Measurements from ENCODE around the gene IMMP2L.

GRCh38 chr7:111068618-111069017, 493.7 kb downstream of the IMMP2L start:
- TF ChIP-seq CTCF (conservative IDR thresholded peaks at IDR 0.05; ENCODE audit: low read depth, low read length) (no peak), EZH2 (IDR thresholded peaks at IDR 0.05; ENCODE audit: low read length, unreplicated experiment) (no peak)
